ENCODE results near the gene ADCY9. TPM values are rescaled to one million over a fixed set of nuclear protein-coding genes. Genes with fewer than 3 reads are reported as not detected.
A peak's percentile ranks its signal among the peaks of the same experiment; 100 is the strongest.
"Not testable (repeated sequence)": the region's sequence is repeated elsewhere in the genome, so short reads cannot be mapped to it uniquely, and the experiment has no call there.

ADCY9 gene
- total RNA-seq = 1 to 10 TPM; 4.2 to 5.7 (median 5.2) TPM

DNA sequence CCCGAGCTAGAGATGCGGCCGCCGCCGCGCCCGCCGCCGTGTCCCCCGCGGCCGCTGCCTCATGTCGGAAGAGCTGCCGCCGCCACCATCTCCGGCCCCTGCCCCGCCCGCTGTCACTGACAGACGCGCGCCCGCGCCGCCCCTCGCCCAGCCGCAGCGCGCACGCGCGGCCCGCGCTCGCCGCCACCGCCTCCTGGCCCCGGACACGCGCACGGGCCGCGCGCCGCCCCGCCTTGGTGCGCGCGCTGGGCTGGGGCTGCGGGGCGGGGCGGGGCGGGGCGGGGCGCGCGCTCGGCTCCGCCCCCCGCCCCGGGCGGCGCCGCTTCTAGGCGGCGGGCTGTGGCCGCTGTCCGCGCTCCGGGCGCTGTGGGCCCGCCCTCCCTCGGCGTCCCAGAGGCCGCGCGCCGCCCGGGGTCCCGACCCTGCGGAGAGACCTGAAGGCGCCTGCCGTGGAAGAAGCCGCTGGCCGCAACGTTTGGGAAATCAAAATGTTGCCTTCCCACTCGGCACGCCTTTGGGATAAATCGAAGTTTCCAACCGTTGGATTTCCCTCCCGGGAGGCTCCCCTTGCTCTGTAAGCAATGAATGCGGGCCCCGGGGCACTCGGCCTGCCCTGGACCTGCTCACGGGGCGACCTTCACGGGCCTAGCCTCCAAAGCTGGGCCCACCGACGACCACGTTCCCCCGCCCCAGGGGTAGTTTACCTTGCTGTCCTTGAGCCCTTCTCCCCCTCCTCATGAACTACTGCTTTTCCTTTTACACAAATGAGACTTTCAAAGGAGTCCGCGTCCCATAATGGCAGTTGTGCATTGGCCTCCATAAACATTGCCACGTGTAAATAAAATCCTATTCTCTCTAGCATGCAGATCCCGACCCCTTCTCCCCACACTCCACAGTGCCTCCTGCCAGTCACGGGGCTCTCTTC lies at the start of gene ADCY9:
TSS of gene ADCY9 (minus strand) at position 118 of the 925 bp plus-strand sequence. CDS start 1,000 bp downstream, outside the sequence.
- H3K4me1 Mint-ChIP-seq (ENCODE audit: low read depth) = peaks cover 38% of the 10 kb centered on the region
- peak; percentile 74 to 77 for ATAC-seq
- H3K4me3 Mint-ChIP-seq = peak within 1 kb of the TSS; percentile 83
- H3K9me3 Mint-ChIP-seq = no peaks in the 10 kb centered on the region
- DNase-seq = peak; percentile 68
- peaks cover 2% of the 10 kb centered on the region for H3K36me3 Mint-ChIP-seq (ENCODE audit: insufficient read depth)
- peaks cover 2% of the 10 kb centered on the region for H3K27me3 Mint-ChIP-seq (ENCODE audit: low read depth)

DNA sequence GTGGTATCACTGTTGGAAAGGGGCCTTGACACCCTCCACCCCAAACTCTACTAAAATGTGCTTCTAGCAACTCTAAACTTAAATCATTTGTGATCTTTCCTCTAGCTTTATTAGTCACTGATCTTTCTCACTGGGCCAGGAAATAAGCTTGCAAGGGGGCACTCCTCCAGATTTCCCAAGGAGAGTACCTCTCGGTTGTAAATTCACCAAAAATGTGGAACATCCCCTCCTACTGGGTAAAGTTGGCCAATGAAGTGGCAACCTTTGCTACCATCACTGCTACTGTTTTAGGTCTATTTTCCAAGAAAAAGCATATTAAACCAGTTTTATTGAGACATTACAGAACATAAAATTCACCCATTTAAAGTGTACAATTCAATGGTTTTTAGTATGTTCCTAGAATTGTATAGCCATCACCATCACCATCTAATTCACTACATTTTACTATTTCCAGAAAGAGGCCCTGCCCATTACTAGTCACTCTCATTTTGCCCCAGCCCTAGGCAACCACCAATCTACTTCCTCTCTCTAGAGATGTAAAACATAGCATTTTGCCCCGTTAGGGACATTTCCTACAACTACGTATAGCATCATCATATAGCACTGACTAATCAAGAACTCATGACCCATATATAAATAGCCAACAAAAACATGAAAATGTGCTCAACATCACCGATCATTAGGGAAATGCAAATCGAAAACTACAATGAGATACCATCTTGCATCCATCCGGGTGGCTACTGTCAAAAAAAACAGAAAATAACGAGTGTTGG lies 44.6 kb upstream of the ADCY9 start:
- H3K36me3 Mint-ChIP-seq (ENCODE audit: insufficient read depth) = no peaks in the 10 kb centered on the region
- no peaks in the 10 kb centered on the region for H3K27me3 Mint-ChIP-seq (ENCODE audit: low read depth)
- no peak overlapping the region for H3K4me3 Mint-ChIP-seq
- peak in 1 of 2 donors; percentile 52 for ATAC-seq
- H3K4me1 Mint-ChIP-seq (ENCODE audit: low read depth) = no peaks in the 10 kb centered on the region
- DNase-seq = no peak
- H3K9me3 Mint-ChIP-seq = no peaks in the 10 kb centered on the region

DNA sequence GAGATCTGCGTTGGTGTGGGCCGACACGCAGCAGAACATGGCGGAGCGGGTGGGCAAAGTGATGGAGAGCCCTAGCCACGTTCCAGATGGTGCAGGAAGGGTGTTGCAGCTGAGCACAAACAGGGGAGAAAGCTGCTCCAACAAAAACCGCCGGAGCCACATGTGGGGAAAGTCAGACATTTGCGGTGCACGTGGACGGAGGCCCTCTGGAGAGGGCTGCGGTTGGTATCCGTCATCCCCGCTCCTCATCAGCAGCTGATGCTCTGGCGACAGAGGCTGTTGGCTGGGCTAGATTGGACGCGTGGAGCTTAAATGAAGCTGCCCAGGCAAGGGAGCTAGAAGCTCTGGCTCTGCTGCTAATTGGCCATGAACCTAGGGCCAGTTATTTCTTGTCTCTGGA lies 43.5 kb upstream of the ADCY9 start:
- no peak overlapping the region for H3K4me3 Mint-ChIP-seq
- no peaks in the 10 kb centered on the region for H3K4me1 Mint-ChIP-seq (ENCODE audit: low read depth)
- ATAC-seq (no peak), DNase-seq (no peak)
- no peaks in the 10 kb centered on the region for H3K36me3 Mint-ChIP-seq (ENCODE audit: insufficient read depth)
- H3K9me3 Mint-ChIP-seq = no peaks in the 10 kb centered on the region
- no peaks in the 10 kb centered on the region for H3K27me3 Mint-ChIP-seq (ENCODE audit: low read depth)

DNA sequence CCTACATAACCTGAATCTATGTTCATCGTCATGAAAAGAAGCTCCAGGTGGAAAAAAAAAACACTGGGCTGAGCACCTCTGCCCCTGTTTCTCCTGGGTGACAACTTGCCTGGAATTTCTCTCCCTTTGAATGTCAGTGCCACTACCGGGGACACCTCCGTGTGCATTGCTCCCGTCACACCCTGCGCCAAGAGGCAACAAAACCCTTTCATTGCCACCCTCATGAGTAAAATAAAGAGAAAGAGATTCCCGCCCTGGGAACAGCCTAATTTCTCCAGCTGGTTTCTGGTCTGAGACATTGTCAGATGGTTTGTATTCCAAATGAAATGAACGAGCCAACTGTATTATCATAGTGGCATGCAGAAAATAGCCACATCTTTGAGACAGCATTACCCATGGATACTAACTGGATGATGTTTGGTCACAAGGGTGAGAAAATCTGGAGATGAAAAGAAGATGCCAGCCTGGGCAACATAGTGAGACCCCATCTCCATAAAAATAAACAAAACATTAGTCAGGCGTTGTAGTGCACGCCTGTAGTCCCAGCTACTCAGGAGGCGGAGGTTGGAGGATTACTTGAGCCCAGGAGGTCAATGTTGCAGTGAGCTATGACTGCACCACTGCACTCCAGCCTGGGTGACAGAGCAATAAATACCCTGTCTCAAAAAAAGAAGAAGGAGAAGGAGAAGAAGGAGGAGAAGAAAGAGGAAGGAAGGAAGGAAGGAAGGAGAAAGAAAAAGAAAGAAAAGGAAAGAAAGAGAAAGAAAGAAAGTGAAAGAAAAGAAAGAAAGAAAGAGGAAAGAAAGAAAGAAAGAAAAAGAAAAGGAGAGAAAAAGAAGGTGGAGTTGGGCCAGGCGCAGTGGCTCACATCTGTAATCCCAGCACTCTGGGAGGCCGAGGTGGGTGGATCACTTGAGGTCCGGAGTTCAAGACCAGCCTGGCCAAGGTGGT lies 42.2 kb upstream of the ADCY9 start:
- DNase-seq = no peak
- H3K4me1 Mint-ChIP-seq (ENCODE audit: low read depth) = no peaks in the 10 kb centered on the region
- no peak overlapping the region for H3K4me3 Mint-ChIP-seq
- no peaks in the 10 kb centered on the region for H3K9me3 Mint-ChIP-seq
- H3K36me3 Mint-ChIP-seq (ENCODE audit: insufficient read depth) = no peaks in the 10 kb centered on the region
- H3K27me3 Mint-ChIP-seq (ENCODE audit: low read depth) = no peaks in the 10 kb centered on the region
- no peak for ATAC-seq

DNA sequence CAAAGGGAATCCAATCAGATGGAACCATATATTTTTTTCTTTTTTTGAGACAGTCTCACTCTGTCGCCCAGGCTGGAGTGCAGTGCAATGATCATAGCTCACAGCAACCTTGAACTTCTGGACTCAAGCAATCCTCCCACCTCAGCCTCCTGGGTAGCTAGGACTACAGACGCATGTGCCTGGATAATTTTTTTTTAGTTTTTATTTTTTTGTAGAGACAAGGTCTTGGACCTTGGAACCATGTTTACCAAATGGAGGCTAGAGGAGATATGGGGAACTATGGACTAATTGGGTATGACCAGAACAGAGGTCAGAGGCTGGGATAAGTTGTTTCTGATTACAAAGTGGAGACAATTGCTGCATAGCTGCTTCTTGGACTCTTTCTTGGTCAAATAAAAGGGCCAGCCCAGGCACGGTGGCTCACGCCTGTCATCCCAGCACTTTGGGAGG lies 41.2 kb upstream of the ADCY9 start:
- no peaks in the 10 kb centered on the region for H3K27me3 Mint-ChIP-seq (ENCODE audit: low read depth)
- H3K36me3 Mint-ChIP-seq (ENCODE audit: insufficient read depth) = no peaks in the 10 kb centered on the region
- DNase-seq = no peak
- H3K4me3 Mint-ChIP-seq = no peak overlapping the region
- no peak for ATAC-seq
- H3K4me1 Mint-ChIP-seq (ENCODE audit: low read depth) = no peaks in the 10 kb centered on the region
- no peaks in the 10 kb centered on the region for H3K9me3 Mint-ChIP-seq

DNA sequence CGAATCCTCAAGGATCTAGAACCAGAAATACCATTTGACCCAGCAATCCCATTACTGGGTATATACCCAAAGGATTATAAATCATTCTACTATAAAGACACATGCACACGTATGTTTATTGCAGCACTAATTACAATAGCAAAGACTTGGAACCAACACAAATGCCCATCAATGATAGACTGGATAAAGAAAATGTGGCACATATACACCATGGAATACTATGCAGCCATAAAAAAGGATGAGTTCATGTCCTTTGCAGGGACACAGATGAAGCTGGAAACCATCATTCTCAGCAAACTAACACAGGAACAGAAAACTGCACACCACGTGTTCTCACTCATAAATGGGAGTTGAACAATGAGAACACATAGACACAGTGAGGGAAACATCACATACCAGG lies 40.3 kb upstream of the ADCY9 start:
- not testable (repeated sequence) for H3K36me3 Mint-ChIP-seq (ENCODE audit: insufficient read depth); ATAC-seq

DNA sequence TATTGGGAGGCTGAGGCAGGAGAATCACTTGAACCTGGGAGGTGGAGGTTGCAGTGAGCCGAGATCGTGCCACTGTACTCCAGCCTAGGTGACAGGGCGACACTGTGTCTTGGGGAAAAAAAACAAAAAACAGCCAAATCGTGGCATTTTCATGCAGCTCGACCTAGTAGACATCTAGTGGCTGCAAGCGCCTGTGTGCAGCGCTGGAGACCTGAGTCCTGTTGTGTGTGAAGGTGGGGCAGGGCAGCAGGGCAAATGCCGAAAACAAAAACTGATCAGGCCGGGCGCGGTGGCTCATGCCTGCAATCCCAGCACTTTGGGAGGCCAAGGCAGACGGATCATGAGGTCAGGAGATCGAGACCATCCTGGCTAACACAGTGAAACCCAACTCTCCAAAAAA lies 37.1 kb upstream of the ADCY9 start:
- H3K27me3 Mint-ChIP-seq (ENCODE audit: low read depth); H3K4me3 Mint-ChIP-seq; H3K4me1 Mint-ChIP-seq (ENCODE audit: low read depth); ATAC-seq; H3K36me3 Mint-ChIP-seq (ENCODE audit: insufficient read depth); H3K9me3 Mint-ChIP-seq; DNase-seq: not testable (repeated sequence)

More for the DNA sequence above, 40.3 kb upstream of the ADCY9 start:
- not testable (repeated sequence) for H3K27me3 Mint-ChIP-seq (ENCODE audit: low read depth); DNase-seq; H3K4me3 Mint-ChIP-seq; H3K4me1 Mint-ChIP-seq (ENCODE audit: low read depth); H3K9me3 Mint-ChIP-seq

DNA sequence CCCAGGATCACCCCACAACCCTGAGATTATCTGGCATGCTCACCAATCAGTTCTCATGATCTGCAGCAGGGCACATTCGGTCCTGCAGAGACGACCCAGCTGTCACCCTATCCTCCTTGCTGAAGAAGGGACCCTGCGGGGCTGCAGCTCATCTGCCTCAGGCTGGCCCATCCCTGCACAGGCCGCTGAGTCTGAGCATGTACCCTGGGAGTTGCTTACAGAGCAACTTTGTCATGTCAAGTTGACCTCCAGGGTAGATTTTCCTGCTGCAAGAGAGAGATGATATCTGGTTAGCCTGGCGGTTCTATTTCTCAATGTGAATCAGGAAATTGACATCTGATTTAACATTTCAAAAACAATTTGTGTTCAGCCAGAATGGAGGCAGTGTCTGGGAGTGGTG lies 36.0 kb upstream of the ADCY9 start:
- H3K27me3 Mint-ChIP-seq (ENCODE audit: low read depth) = no peaks in the 10 kb centered on the region
- H3K4me1 Mint-ChIP-seq (ENCODE audit: low read depth) = no peaks in the 10 kb centered on the region
- H3K36me3 Mint-ChIP-seq (ENCODE audit: insufficient read depth) = no peaks in the 10 kb centered on the region
- no peaks in the 10 kb centered on the region for H3K9me3 Mint-ChIP-seq
- DNase-seq (no peak), ATAC-seq (no peak)
- H3K4me3 Mint-ChIP-seq = no peak overlapping the region

DNA sequence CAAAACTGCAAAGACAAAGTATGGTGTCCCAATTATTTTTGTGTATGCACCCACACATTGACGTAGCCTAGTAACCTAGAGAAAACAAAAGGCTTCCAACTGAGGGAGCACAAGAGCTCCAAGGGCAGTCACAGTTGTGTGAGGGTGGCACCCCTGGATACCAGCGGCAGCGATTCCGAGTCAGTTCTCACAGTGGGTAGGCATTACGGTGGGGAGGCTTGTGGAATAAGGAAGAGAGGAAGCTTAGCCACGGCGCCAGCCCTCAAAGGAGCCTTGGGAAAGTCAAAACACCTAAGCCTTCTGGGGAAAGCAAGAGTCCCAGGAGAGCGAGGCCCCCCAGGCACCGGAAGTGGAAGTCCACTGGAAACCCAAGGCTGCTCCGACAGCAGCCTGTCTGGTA lies 31.0 kb upstream of the ADCY9 start:
- Mint-ChIP-seq H3K36me3 (ENCODE audit: insufficient read depth) (no peaks in the 10 kb centered on the region), H3K4me1 (ENCODE audit: low read depth) (peaks cover 8% of the 10 kb centered on the region), H3K27me3 (ENCODE audit: low read depth) (no peaks in the 10 kb centered on the region), H3K4me3 (no peak overlapping the region), H3K9me3 (no peaks in the 10 kb centered on the region)
- DNase-seq = no peak
- ATAC-seq = no peak

DNA sequence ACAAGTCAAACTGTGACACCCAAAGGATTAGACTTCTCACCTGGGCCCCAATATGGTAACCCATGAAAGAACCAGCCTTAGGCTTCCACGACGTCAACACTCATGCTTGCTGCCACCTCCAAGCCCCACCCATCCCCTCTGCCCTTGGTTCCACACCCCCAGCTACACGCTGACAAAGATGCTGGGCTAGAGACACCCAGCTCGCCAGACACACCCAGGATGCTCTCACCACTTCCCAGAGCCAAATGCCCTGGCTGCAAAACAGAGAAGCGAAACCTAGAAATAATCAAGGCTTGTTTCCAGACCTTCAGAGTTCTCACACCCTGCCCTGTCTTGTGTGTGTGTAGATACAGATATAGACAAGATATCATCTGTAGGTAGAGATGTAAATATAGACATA lies 26.0 kb upstream of the ADCY9 start:
- ATAC-seq (no peak), DNase-seq (no peak)
- H3K36me3 Mint-ChIP-seq (ENCODE audit: insufficient read depth) = no peaks in the 10 kb centered on the region
- H3K27me3 Mint-ChIP-seq (ENCODE audit: low read depth) = no peaks in the 10 kb centered on the region
- H3K9me3 Mint-ChIP-seq = no peaks in the 10 kb centered on the region
- no peak overlapping the region for H3K4me3 Mint-ChIP-seq
- H3K4me1 Mint-ChIP-seq (ENCODE audit: low read depth) = peaks cover 14% of the 10 kb centered on the region

DNA sequence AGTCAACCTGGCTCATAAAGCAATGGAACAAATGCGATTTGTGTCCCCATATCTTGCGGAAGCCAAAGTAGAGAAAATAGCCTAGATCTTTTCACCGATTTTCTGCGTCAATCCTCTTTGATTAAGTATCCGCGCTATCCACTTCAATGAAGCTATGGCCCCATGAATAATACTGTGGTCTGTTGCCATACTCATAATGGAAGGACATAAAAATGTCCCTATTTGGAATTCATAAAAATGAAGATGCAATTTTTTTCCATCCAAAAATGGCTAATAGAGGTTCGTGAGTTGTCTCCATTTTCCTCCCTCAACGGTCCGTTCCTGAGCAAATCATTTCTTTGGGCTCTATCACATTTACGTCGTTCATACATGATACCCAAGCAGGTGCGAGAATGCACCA lies 25.4 kb upstream of the ADCY9 start:
- H3K27me3 Mint-ChIP-seq (ENCODE audit: low read depth) = no peaks in the 10 kb centered on the region
- H3K4me1 Mint-ChIP-seq (ENCODE audit: low read depth) = peaks cover 14% of the 10 kb centered on the region
- no peak overlapping the region for H3K4me3 Mint-ChIP-seq
- no peaks in the 10 kb centered on the region for H3K36me3 Mint-ChIP-seq (ENCODE audit: insufficient read depth)
- H3K9me3 Mint-ChIP-seq = no peaks in the 10 kb centered on the region
- no peak for DNase-seq
- no peak for ATAC-seq

DNA sequence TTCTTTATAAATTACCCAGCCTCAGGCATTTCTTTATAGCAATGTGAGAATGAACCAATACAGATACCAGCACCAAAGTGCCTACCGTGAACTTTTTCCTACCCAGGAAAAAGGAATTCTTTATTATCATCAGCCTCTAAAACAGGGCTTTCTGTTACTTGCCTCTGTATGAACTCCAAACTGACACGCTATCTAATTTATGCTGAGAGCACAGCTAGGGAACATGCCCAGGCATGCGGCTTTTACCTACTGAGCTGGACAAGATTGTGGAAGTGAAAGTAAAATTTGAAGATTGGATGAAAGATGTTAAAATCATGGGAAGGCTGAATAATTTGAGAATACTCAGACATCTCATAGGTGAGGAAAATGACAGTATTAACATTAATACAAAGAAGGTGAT lies 24.4 kb upstream of the ADCY9 start:
- H3K4me3 Mint-ChIP-seq = no peak overlapping the region
- no peaks in the 10 kb centered on the region for H3K9me3 Mint-ChIP-seq
- DNase-seq = no peak
- H3K27me3 Mint-ChIP-seq (ENCODE audit: low read depth) = peaks cover 6% of the 10 kb centered on the region
- H3K36me3 Mint-ChIP-seq (ENCODE audit: insufficient read depth) = no peaks in the 10 kb centered on the region
- ATAC-seq = no peak
- peaks cover 14% of the 10 kb centered on the region for H3K4me1 Mint-ChIP-seq (ENCODE audit: low read depth)

DNA sequence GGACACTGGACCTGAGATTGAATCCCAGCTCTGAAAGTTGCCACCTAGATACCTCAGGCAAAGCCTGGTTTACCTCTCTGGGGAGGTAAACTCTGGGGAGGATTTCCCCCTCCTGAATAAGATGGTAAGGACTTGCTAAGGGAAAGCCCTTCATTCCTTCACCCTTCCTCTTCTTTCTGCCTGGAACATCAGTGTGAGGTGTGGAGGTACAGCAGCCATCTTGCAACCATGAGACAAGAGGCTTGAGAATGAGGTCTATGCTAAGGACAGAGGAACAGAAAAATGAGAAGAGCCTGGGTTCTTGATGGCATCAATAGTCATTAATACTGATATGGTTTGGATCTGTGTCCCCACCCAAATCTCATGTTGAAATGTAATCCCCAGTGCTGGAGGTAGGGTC lies 23.7 kb upstream of the ADCY9 start:
- DNase-seq (no peak), ATAC-seq (no peak)
- peaks cover 6% of the 10 kb centered on the region for H3K27me3 Mint-ChIP-seq (ENCODE audit: low read depth)
- peaks cover 14% of the 10 kb centered on the region for H3K4me1 Mint-ChIP-seq (ENCODE audit: low read depth)
- no peak overlapping the region for H3K4me3 Mint-ChIP-seq
- no peaks in the 10 kb centered on the region for H3K9me3 Mint-ChIP-seq
- H3K36me3 Mint-ChIP-seq (ENCODE audit: insufficient read depth) = no peaks in the 10 kb centered on the region

DNA sequence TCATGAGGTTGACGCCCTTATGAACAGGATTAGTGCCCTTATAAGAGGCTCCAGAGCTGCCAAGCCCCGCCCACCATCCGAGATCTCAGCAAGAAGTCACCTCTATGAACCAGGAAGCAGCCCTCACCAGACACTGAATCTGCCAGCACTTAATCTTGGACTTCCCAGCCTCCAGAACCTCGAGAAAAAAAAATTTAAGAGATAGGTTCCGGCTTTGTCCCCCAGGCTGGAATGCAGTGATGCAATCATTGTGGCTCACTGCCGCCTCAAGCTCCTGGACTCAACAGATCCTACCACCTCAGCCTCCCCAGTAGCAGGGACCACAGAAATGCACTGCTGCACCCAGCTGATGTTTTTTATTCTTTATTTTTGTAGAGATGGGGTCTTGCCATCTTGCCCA lies 22.5 kb upstream of the ADCY9 start:
- DNase-seq (no peak), ATAC-seq (no peak)
- Mint-ChIP-seq H3K4me1 (ENCODE audit: low read depth) (peaks cover 14% of the 10 kb centered on the region), H3K4me3 (no peak overlapping the region), H3K27me3 (ENCODE audit: low read depth) (peaks cover 6% of the 10 kb centered on the region), H3K36me3 (ENCODE audit: insufficient read depth) (no peaks in the 10 kb centered on the region), H3K9me3 (no peaks in the 10 kb centered on the region)
